NCI-H146 treated with DMSO at 0.1 percent for 48 hours (cell line): ENCODE results near the gene PTPRH.
"Not testable (repeated sequence)": the region's sequence is repeated elsewhere in the genome, so short reads cannot be mapped to it uniquely, and the experiment has no call there.

Experiments
- DNase-seq: peaks from one replicate; lab custom pipeline; 2025; ENCODE audit not compliant: unreplicated experiment; lab: John Stamatoyannopoulos, UW

The PTPRH gene

GRCh38 chr19:55160128-55160985 is 48.9 kb downstream of the PTPRH start:
- peak; percentile 93 for DNase-seq

- DNase-seq = no peak
Observed at GRCh38 chr19:55158848-55159749, 50.2 kb downstream of the PTPRH start.

GRCh38 chr19:55158423-55158822 is 50.9 kb downstream of the PTPRH start:
- no peak for DNase-seq

- DNase-seq = no peak
Observed at GRCh38 chr19:55157064-55157908, 52.0 kb downstream of the PTPRH start, which contains the start of gene TNNI3. TNNI3 (minus strand) TSS chr19:55157732; CDS start chr19:55157589, 143 bp downstream.

- peak; percentile 90 for DNase-seq
Observed at GRCh38 chr19:55156202-55157063, 52.9 kb downstream of the PTPRH start.

GRCh38 chr19:55155784-55156183 is 53.5 kb downstream of the PTPRH start:
- DNase-seq = not testable (repeated sequence)

GRCh38 chr19:55153652-55154264 is 55.5 kb downstream of the PTPRH start:
- no peak for DNase-seq

GRCh38 chr19:55152017-55152416 is 57.3 kb downstream of the PTPRH start:
- no peak for DNase-seq

GRCh38 chr19:55149078-55150003 is 60.0 kb downstream of the PTPRH start, which contains the start of gene TNNT1:
TNNT1 (minus strand) TSS chr19:55149206; CDS start chr19:55147157, 2,049 bp downstream.
- DNase-seq = no peak

- no peak for DNase-seq
Observed at GRCh38 chr19:55147545-55148251, 61.6 kb downstream of the PTPRH start.

GRCh38 chr19:55146705-55147273 is 62.5 kb downstream of the PTPRH start:
- DNase-seq = peak; percentile 86

- peak; percentile 28 for DNase-seq
Observed at GRCh38 chr19:55146078-55146704, 63.1 kb downstream of the PTPRH start.

- DNase-seq = no peak
Observed at GRCh38 chr19:55145232-55145631, 64.1 kb downstream of the PTPRH start.

GRCh38 chr19:55141696-55142095 is 67.6 kb downstream of the PTPRH start:
- DNase-seq = no peak

GRCh38 chr19:55137915-55138314 is 71.4 kb downstream of the PTPRH start:
- no peak for DNase-seq

- no peak for DNase-seq
Observed at GRCh38 chr19:55136399-55137102, 72.8 kb downstream of the PTPRH start.
